GM15510 (cell line): Measurements from ENCODE around the gene DAPK1.

Source experiments
- POLR2A ChIP-seq: IDR thresholded peaks from 3 replicates; pipeline ENCODE4 v1.6.1; 2011; ENCODE audit warnings: borderline replicate concordance; ENCODE audit not compliant: insufficient read length; ENCODE audit errors: extremely low read depth

The DAPK1 gene

DNA sequence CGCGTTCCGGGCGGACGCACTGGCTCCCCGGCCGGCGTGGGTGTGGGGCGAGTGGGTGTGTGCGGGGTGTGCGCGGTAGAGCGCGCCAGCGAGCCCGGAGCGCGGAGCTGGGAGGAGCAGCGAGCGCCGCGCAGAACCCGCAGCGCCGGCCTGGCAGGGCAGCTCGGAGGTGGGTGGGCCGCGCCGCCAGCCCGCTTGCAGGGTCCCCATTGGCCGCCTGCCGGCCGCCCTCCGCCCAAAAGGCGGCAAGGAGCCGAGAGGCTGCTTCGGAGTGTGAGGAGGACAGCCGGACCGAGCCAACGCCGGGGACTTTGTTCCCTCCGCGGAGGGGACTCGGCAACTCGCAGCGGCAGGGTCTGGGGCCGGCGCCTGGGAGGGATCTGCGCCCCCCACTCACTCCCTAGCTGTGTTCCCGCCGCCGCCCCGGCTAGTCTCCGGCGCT, at the start of gene DAPK1:
TSS of gene DAPK1 (plus strand) at position 264 of the 442 bp plus-strand sequence. CDS start 1,211 bp downstream, outside the sequence.
- TF ChIP-seq POLR2A: peak; percentile 68

DNA sequence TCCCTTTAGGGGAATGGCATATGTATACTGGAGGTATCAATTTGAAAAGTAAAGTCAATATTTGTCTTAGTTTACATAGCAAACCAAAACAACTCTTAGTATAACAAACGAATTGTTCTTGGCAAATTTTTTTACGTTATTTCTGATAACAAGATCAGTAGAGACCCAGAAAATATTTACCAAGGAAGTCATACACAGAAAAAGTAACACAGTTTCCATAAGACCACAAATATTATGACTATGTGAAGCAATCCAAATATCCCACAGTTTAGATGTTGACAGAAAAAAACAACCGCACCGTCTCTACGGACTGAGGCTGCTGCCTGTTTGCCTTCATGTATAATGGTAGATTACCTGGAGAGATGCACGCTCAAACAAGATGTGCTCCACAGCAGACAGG, 46.5 kb upstream of the DAPK1 start:
- no peak for TF ChIP-seq POLR2A

DNA sequence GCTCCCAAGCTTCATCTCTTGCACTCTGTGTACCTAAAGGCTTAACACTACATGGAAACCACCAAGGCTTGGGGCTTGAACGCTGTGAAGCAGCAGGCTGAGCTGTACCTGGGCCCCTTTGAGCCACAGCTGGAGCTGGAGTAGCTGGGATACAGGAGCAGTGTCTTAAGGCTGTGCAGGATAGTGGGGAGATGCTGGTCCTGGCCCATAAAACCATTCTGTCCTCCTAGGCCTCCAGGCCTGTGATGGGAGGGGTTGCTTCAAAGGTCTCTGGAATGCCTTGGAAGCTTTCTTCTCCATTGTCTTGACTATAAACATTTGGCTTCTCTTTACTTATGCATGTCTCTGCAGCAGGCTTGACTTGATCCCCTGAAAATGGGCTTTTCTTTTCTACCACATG, 42.3 kb upstream of the DAPK1 start:
- TF ChIP-seq POLR2A: no peak

DNA sequence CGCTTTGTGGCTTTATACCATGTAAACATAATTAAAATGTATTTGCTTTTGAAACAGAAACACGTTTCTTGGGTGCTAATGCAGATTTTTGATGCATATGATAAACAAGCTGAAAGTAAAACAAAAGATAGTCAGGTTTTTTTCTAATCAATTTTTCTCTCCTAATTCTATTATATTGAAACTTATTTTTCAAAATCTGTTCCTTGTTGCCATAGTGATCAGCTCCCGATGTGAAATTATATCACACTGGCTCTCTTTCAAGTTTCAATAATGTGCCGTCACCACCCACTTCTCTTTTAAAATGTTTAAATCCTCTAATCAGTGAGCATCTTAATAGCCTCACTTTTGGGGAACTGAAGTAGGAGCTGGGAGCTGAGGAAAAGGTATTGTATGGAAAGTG, 36.4 kb upstream of the DAPK1 start:
- no peak for TF ChIP-seq POLR2A

DNA sequence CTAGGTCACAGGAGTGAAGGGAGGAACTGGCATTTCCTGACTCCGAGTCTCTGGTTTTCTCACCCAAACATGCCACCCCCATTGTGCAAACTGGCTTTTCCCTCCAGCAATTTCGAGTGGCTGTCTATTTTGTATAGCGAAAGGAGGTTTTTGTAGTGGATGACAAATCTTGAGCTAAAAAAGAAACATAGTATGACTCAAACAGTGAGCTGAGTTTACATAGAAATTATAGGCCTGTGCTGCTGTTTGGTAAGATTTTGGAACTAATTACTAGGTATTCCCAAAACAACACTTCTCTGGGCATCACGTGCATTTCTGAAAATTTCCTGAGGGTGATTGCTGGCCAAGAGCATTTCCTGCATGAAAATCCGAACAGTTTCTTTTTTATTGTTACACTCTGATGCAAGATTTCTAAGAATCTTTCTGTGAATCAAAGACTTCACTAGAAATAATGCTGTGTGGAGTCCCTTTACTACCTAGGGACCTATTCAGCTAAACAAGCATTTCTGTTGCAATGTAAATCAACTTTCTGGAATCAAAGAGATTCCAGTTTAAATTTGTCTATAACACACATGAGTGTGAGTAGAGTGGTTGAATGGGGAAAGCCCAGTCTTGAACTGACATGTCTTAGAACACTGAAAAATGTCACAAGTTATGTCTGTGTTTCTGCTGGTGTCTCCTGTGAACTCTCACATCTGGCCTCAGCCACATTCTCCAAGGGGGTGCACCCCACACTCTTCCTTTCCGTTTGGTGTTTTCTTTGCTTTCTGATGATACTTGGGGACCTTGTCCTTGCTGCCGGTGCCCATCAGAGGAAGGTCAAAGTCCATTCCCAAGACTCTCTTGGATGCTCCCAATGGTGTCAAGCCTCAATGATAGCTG, 33.3 kb upstream of the DAPK1 start:
- no peak for TF ChIP-seq POLR2A

DNA sequence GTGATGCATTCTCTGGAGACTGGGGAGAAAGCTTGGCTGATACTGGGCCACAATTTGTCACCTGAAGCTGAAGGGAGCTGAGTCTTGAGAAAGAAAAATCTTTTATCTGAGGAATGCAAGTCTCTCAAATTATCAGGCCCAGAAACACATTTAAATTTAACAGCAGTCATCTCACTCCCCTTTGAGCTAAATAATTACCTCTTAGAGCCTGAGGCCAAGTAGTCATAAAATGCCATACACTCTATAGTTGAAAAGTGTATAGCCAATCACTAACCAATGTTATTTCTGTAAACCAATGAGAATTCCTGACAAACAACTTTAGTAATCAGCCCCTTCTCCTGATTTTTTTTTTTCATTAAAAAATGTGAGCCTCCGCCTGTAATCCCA, 32.7 kb upstream of the DAPK1 start:
- no peak for TF ChIP-seq POLR2A

DNA sequence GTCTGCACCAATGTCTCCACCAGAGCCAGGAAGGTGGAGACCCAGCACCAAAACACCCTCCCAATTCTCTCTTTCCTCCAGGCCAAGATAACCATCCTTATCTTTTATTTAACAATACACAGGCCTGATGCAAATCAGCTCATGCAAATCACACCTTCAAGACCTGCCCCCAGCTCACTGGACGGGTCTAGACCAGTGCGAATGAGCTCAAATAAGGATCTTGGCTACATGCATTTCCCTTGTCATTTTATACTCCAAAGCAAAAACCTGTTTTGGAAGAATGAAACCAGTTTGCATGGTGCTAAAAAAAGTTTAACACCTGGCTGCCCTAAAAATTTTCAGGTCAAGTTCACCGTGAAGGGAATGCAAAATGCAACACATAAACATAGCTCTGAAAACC, 31.9 kb upstream of the DAPK1 start:
- TF ChIP-seq POLR2A: no peak

DNA sequence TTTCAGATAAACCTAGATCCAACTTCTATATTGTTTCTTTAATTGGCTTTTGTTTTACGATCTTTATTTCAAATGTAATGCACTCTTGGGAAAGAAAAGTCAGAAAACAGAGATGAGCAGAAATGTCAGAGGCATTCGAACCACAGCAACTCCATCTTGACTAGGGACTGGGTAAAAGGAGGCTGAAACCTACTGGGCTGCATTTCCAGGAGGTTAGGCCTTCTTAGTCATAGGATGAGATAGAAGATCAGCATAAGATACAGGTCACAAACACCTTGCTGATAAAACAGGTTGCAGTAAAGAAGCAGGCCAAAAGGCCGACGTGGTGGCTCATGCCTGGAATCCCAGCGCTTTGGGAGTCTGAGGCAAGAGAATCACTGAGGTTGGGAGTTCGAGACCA, 30.5 kb upstream of the DAPK1 start:
- no peak for TF ChIP-seq POLR2A

DNA sequence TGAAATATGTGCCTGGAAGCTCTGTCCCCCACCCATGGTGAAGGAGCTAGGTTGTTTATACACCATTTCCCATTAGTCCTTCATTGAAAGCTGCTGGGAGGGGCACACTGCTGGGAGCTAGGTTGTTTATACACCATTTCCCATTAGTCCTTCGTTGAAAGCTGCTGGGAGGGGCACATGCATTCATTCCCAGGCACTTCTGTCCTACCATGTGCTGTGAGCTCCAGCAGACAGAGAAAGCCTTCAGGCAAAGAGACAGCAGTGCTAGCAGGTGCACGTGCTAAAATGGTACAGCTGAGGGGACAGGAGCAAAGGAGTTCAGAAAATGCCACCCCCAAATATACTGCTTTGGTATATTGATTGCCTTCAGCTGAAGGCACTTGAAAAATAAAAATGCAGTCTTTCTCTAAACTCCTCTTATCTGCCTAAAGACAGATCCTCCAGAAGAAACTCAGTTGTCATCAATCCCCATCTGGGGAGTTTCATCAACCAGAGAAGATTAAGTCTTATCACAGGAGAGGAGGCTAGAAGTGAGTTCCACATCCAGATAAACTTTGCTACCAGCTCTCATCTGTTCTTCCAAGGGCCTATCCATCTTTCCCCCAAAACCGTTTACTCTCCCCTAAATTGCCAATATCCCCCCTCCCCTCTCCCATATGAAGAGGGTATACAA, 27.7 kb upstream of the DAPK1 start:
- TF ChIP-seq POLR2A: no peak

DNA sequence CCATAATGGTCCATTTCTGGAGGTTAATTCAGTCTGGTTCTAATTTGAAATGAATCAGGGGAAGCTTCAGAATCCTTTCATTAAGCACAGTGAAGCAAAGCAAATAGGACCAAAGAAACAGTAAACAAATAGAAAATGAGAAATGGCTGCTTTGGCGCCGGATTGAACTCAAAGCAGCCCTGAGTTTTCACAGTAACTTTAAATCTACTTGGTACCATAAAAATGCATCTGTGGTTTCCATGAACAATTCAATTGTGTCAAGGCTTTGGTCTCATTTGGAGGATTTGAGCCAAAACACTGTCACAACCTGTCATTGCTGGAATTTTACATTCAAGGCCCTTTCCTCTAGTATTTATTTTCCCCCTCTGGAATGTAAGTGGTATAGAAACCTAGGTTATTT, 25.9 kb upstream of the DAPK1 start:
- no peak for TF ChIP-seq POLR2A

DNA sequence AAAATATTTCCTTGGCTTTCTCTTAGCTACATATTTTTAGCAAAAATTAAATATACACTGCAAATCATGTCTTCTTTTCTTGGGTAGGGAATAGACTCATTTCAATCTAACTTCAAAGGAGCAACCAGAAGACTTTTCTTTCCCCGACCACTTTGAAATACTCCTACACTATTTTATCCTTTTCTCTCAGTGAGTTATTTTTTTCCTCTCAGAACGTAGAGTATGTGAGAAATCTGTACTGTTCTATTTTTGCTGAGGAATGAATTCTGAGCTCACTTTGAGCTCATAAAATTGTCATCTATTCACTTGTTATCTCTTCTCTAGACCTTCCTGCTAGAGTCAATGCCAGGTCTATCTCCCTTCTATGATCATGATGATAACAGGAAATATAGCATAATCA, 22.2 kb upstream of the DAPK1 start:
- TF ChIP-seq POLR2A: no peak

DNA sequence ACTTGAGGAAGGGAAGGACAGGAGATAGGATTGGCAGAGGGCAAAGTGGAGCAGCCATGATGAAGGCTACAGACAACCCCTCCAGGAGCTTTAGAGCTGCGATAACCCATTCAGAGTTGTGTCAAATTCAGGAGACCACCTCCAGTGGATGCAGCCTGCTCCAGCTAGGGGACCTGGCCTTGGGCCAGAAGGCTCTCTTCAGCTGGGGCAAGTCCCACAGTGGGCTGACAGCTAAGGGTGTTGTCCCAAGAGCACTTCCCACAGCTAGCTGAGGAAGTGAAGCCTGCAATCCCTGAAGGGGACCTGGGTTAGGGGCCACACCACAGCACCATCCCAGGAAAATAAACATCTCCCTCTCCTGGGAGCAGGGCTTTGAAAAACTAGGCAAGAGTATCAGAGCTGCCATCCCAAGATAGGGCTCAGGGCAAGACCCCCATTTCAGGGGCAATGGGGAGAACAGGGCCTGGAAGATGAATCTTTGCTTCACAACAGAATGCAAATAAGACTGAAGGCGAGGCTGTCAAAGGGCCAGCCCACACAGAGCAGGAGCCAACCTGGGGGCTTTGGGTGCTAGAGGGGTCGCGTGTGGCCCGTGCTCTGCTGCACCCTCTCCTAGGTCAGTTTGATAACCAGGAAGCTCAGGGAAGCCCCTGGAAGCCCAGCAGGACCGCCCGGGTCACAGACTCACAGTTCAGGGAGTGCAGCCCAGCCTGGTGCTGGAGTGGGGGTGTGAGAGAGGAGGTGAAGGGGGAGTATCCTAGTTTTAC, 19.3 kb upstream of the DAPK1 start:
- no peak for TF ChIP-seq POLR2A

DNA sequence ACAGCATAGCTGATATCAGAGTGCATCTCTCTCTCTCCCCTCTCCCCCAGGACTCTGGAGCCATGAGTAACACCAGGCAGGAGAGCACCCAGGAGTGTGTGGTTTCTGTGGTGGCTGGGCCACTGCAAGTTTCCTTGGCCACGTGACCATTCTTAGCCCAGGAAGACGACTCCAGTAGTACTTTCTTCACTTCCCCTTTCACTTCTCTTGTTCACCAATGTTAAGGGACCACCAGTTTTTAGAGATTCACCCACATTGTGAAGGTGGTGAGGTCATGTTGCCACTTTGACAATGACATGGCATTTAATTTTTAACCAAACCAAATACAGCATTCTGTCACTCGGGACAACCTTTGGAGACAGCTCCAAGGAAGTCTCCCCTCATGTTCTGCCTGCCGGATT, 17.9 kb upstream of the DAPK1 start:
- no peak for TF ChIP-seq POLR2A

DNA sequence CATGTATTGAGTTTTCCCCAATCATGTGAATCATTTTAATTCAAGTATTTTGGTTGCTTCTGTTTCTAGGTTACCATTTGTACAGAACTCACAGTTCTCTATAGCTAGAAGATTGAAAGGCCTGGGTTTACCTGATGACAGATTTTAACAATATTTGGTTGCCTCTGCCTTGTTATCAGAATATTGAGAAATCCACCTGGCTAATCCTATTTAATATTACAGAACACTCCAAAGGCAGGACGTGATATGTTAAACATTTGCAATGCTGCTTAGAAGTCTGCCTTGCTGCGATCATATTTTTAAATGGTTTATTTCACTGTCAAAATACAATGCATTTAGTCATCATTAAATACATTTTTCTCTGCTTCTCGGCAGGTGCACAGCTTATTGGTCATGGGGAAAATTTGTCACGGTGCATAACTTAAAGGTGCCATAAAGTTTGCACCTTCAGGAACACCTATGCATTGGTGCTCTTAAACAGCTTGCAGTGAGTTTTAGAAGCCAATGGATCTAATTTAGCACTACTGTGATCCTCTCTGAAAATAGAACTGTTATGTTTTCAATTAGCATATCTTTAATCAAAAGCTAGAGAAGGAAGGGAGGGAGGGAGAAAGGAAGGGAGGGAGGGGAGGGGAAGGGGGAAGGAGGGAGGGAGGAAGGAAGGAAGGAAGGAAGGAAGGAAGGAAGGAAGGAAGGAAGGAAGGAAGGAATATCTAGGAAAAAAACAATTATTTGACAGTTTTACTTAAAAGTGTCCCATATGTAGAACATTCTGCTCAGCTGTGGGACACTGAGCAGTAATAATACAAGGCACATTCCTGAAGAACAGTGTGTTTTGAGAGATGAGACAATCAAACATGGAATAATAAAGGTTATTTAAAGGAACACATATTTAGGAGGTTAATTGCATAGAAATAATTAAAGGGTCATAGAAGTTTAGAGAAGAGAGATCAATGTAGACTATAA, 15.5 kb upstream of the DAPK1 start:
- TF ChIP-seq POLR2A: no peak
